Panc1 (cell line): Measurements from ENCODE around the gene NBPF1.
"Not testable (repeated sequence)": the region's sequence is repeated elsewhere in the genome, so short reads cannot be mapped to it uniquely, and the experiment has no call there.

Source experiments
- SIN3A ChIP-seq: IDR thresholded peaks from 2 replicates; pipeline ENCODE4 v1.6.1; 2012; ENCODE audit warnings: low read depth, mild to moderate bottlenecking, low read length, moderate library complexity, borderline replicate concordance; ENCODE audit not compliant: insufficient read depth
- TCF7L2 ChIP-seq: IDR thresholded peaks from 2 replicates; pipeline ENCODE4 v1.6.1; 2011; ENCODE audit warnings: mild to moderate bottlenecking, low read depth, low read length, inconsistent platforms
- TF ChIP-seq, protein P1 (sequence below): fragments of 450-650 bp; IDR thresholded peaks from 2 replicates; pipeline ENCODE4 v1.5.1; 2017; ENCODE audit warnings: mild to moderate bottlenecking

DNA sequence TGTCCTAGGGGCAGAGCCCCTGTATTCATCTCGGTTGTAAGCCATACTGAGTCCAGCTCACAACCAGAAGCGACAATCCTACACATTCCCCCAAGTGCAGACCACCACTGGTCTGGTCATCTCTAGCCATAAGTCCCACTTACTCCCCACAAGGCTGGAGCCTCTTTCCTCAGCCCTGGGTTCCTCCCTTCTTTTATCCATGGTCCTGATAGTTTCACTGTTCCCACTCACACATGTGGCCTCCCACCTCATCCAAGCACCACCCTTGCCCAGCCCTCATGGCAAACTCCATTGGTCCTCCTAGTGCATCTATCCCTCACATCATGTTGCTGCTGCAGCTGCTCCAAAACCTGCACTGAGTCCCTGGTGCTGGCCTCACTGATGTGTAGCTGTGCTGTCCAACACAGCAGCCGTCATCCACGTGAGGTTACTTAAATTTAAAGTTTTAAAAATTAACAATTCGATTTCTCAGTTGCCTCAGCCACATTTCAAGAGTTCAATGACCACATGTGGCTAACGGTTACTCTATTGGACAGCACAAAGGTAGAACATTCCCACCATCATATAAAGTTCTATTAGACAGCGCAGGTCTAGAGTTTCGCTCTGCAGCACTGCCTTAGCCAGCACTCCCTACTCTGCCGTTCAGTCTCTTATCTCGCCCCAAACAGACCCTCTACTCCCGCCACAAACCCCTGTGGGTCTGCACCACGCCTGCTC is 30.3 kb upstream of the NBPF1 start:
- TF ChIP-seq, protein P1, sequence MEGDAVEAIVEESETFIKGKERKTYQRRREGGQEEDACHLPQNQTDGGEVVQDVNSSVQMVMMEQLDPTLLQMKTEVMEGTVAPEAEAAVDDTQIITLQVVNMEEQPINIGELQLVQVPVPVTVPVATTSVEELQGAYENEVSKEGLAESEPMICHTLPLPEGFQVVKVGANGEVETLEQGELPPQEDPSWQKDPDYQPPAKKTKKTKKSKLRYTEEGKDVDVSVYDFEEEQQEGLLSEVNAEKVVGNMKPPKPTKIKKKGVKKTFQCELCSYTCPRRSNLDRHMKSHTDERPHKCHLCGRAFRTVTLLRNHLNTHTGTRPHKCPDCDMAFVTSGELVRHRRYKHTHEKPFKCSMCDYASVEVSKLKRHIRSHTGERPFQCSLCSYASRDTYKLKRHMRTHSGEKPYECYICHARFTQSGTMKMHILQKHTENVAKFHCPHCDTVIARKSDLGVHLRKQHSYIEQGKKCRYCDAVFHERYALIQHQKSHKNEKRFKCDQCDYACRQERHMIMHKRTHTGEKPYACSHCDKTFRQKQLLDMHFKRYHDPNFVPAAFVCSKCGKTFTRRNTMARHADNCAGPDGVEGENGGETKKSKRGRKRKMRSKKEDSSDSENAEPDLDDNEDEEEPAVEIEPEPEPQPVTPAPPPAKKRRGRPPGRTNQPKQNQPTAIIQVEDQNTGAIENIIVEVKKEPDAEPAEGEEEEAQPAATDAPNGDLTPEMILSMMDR = not testable (repeated sequence)
- not testable (repeated sequence) for TF ChIP-seq TCF7L2, SIN3A
